ENCODE results near the gene CALN1.

CALN1 gene

GRCh38 chr7:72037516-72037915, 374.6 kb downstream of the CALN1 start:
- no peak for TF ChIP-seq ZFX (IDR thresholded peaks at IDR 0.05)
- TF ChIP-seq CTCF (conservative IDR thresholded peaks at IDR 0.05), result no peak
- H3K27ac ChIP-seq, result no peak overlapping the region

- no peak for TF ChIP-seq ZFX (IDR thresholded peaks at IDR 0.05)
- no peak for TF ChIP-seq CTCF (conservative IDR thresholded peaks at IDR 0.05)
- no peak overlapping the region for H3K27ac ChIP-seq
These were observed 376.9 kb downstream of the CALN1 start for GRCh38 chr7:72035266-72035665.

- no peak overlapping the region for H3K27ac ChIP-seq
- TF ChIP-seq CTCF (conservative IDR thresholded peaks at IDR 0.05) (no peak), ZFX (IDR thresholded peaks at IDR 0.05) (no peak)
These were observed 379.2 kb downstream of the CALN1 start for GRCh38 chr7:72032934-72033333.

- TF ChIP-seq CTCF (conservative IDR thresholded peaks at IDR 0.05), result no peak
- no peak for TF ChIP-seq ZFX (IDR thresholded peaks at IDR 0.05)
- H3K27ac ChIP-seq, result no peak overlapping the region
These were observed 381.0 kb downstream of the CALN1 start for GRCh38 chr7:72030994-72031667.

- H3K27ac ChIP-seq, result no peak overlapping the region
- TF ChIP-seq ZFX (IDR thresholded peaks at IDR 0.05) (no peak), CTCF (conservative IDR thresholded peaks at IDR 0.05) (no peak)
These were observed 383.9 kb downstream of the CALN1 start for GRCh38 chr7:72028267-72028666.

GRCh38 chr7:72025381-72025960, 386.7 kb downstream of the CALN1 start:
- no peak overlapping the region for H3K27ac ChIP-seq
- TF ChIP-seq ZFX (IDR thresholded peaks at IDR 0.05) (no peak), CTCF (conservative IDR thresholded peaks at IDR 0.05) (no peak)

GRCh38 chr7:72023926-72024325, 388.2 kb downstream of the CALN1 start:
- TF ChIP-seq ZFX (IDR thresholded peaks at IDR 0.05) (no peak), CTCF (conservative IDR thresholded peaks at IDR 0.05) (no peak)
- H3K27ac ChIP-seq, result no peak overlapping the region
